Spleen (tissue), 11 donors: ENCODE results near the gene KAT7. TPM values are rescaled to one million over a fixed set of nuclear protein-coding genes. Genes with fewer than 3 reads are reported as not detected.

ENCODE experiments used
- DNase-seq: peaks from one replicate; pipeline ENCODE4 v3.0.0-alpha.2; 2020
- H3K27ac ChIP-seq, 8 donors: fragments of 200-600 bp; sonication (generic) in 7 of 8; 1 replicate in 4 of 8; 2 replicates in 4 of 8; pipeline versions ENCODE4 v1.5.0 to v1.8.0; 2016 to 2021; ENCODE audit warnings: inconsistent platforms in 4 of 8, mild to moderate bottlenecking in 4 of 8, moderate library complexity in 1 of 8
- H3K27me3 ChIP-seq, 7 donors: fragments of 200-600 bp; sonication (generic) in 6 of 7; replicated peaks in 1 of 7; 1 replicate in 4 of 7; 2 replicates in 3 of 7; pipeline versions ENCODE4 v1.5.0 to v1.8.0; 2016 to 2021; ENCODE audit warnings: inconsistent platforms in 3 of 7, mild to moderate bottlenecking in 1 of 7
- H3K36me3 ChIP-seq, 6 donors: fragments of 200-600 bp; sonication (generic) in 5 of 6; 1 replicate in 4 of 6; 2 replicates in 2 of 6; pipeline versions ENCODE4 v1.5.0 to v1.8.0; 2016 to 2021; ENCODE audit warnings: inconsistent platforms in 2 of 6
- H3K4me1 ChIP-seq, 6 donors: fragments of 200-600 bp; sonication (generic) in 5 of 6; 1 replicate in 3 of 6; 2 replicates in 3 of 6; pipeline versions ENCODE4 v1.5.0 to v1.8.0; 2016 to 2021; ENCODE audit warnings: inconsistent platforms in 3 of 6
- H3K4me3 ChIP-seq, 8 donors: fragments of 200-600 bp; sonication (generic) in 7 of 8; 1 replicate in 4 of 8; 2 replicates in 4 of 8; pipeline versions ENCODE4 v1.5.0 to v1.8.0; 2016 to 2021; ENCODE audit warnings: inconsistent platforms in 4 of 8, mild to moderate bottlenecking in 4 of 8, moderate library complexity in 2 of 8
- H3K9me3 ChIP-seq, 8 donors: fragments of 200-600 bp; sonication (generic) in 7 of 8; 1 replicate in 4 of 8; 2 replicates in 4 of 8; pipeline versions ENCODE4 v1.5.0 to v1.8.0; 2016 to 2021; ENCODE audit warnings: inconsistent platforms in 4 of 8
- POLR2A ChIP-seq, 3 donors: fragments of 450-650 bp; IDR thresholded peaks; one replicate each; pipeline ENCODE4 v1.5.1; 2017; ENCODE audit warnings: antibody characterized with exemption in 3 of 3, mild to moderate bottlenecking in 1 of 3
- POLR2AphosphoS5 ChIP-seq, 3 donors: sonication (generic); formaldehyde crosslinking; IDR thresholded peaks; one replicate each; pipeline ENCODE4 v1.5.1; 2017; ENCODE audit warnings: antibody characterized with exemption in 3 of 3
- WGBS, 5 donors: extraction: QIAGEN DNeasy Blood & Tissue Kit in 3 of 5; methylation state at CpG; one replicate each; pipeline versions ENCODE4 v1.1.5 to v1.1.7; 2013 to 2018; 5-methylcytosine and 5-hydroxymethylcytosine counted together
- intact Hi-C: fragments of 100-400 bp; cut with DNase I; formaldehyde crosslinking; loops from one replicate; pipeline ENCODE4 v1.15.0; 2023; ENCODE audit warnings: low total_unique reads
- polyA plus RNA-seq, 3 donors: library from polyadenylated mRNA; stranded (reverse); fragments of 200-250 nt; gene quantifications; one replicate each; pipeline ENCODE4 v1.2.1, GENCODE V29; 2013
- total RNA-seq, 7 donors: library from RNA; depleted of rRNA in 3 of 7; stranded (reverse); fragments of >200 nt in 3 of 7; fragmentation: NEBNext Ultra II Directional in 4 of 7; extraction: Animal tissue kit (Norgen Biotek cat#: 25700) in 4 of 7; gene quantifications; one replicate each; pipeline versions ENCODE4 v1.1.0 to v1.2.1, GENCODE V29; 2016 to 2021
- TF ChIP-seq, protein P1 (sequence below), 11 experiments: fragments of 200-600 bp in 7 of 11; fragments of 450-650 bp in 4 of 11; sonication (generic) in 4 of 11; IDR thresholded peaks in 8 of 11; conservative IDR thresholded peaks in 3 of 11; 1 replicate in 7 of 11; 2 replicates in 4 of 11; pipeline versions ENCODE4 v1.4.0 to v1.8.0; 2016 to 2021; ENCODE audit warnings: antibody characterized with exemption in 11 of 11, inconsistent platforms in 4 of 11, mild to moderate bottlenecking in 1 of 11
- donor health status: healthy with polysubstance abuse.
- donor health status: DM: no; HTN: no; CAD: no; lungs with moderate emphysema.
- donor health status: DM: no; HTN: no; CAD: no.
- donor health status: Bipolar disorder and iron deficiency.
- donor health status: healthy.
- donor health status: DM: no; HTN: no; CAD: no.
- donor health status: DM: yes; HTN: yes; CAD: no.

Gene KAT7
- total and polyA plus RNA-seq, 10 donors, result 5.9 to 81.2 (median 54.2) TPM

GRCh38 chr17:49832840-49833599 is 44.5 kb downstream of the KAT7 start:
- intact Hi-C loops, result no loop called here
- Histone ChIP-seq H3K36me3 (peaks cover 0 to 84% (median 33%) of the 10 kb centered on the region in 6 donors), H3K9me3 (no peaks in the 10 kb centered on the region), H3K4me3 (no peak overlapping the region), H3K27me3 (no peaks in the 10 kb centered on the region), H3K27ac (peak overlapping the region in 7 of 8 donors; percentile 23 to 74 (median 52)), H3K4me1 (peaks cover 16 to 60% (median 43%) of the 10 kb centered on the region in 6 donors)
- TF ChIP-seq POLR2AphosphoS5 (IDR thresholded peaks at IDR 0.05), result peak in 1 of 3 donors; percentile 82
- TF ChIP-seq, protein P1, sequence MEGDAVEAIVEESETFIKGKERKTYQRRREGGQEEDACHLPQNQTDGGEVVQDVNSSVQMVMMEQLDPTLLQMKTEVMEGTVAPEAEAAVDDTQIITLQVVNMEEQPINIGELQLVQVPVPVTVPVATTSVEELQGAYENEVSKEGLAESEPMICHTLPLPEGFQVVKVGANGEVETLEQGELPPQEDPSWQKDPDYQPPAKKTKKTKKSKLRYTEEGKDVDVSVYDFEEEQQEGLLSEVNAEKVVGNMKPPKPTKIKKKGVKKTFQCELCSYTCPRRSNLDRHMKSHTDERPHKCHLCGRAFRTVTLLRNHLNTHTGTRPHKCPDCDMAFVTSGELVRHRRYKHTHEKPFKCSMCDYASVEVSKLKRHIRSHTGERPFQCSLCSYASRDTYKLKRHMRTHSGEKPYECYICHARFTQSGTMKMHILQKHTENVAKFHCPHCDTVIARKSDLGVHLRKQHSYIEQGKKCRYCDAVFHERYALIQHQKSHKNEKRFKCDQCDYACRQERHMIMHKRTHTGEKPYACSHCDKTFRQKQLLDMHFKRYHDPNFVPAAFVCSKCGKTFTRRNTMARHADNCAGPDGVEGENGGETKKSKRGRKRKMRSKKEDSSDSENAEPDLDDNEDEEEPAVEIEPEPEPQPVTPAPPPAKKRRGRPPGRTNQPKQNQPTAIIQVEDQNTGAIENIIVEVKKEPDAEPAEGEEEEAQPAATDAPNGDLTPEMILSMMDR (IDR thresholded peaks at IDR 0.05 in 8 of 11, conservative IDR thresholded peaks at IDR 0.05 in 3 of 11), result no peak
- 32 to 53% (median 35%) methylated on average over 7 of the region's 7 CpGs for WGBS, 5 donors
- no peak for DNase-seq

DNA sequence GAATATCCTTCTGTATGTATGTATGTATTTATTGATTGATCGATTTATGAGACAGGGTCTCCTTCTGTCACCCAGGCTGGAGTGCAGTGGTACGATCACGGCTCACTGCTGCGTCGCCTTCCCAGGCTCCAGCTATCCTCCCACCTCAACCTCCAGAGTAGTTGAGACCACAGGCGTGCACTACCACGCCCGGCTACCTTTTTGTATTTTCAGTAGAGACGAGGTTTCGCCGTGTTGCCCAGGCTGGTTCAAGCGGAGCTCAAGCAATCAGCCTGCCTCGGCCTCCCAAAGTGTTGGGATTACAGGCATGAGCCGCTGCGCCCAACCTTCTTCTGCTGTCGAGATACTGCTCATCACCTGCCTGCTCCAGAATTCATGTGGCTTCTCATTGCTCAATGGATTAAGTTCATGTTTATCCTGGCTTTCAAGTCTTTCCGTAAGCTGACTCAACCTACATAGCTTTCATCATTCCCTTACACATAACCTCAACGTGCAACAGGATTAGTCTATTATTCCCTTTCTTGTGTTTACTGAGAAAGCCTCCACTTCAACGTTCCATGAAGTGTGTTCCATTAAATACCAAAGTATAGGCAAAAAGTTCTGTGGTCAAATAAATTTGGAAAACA is 45.8 kb downstream of the KAT7 start:
- WGBS, 5 donors, result 95 to 97% (median 96%) methylated on average over 19 of the region's 19 CpGs

DNA sequence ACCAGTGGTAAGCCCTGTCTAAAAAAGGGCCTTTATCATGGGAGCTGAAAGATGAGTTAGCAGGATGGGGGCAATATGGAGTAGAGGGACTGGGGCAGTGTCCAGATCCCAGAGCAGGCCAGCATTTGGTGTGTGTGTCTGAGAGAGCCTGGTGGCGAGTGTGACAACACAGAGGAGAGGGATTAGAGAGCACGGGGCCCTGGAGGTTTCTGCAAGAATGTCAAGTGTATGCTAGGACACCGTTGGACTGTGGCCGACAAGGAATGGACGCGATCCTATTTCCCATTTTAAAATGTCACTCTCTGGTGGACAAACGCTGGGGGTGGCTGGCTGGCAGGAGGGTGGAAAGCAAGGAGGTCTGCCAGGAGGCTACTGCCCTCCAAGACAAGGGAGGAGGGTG is 47.0 kb downstream of the KAT7 start:
- Histone ChIP-seq H3K27ac (peak overlapping the region in 2 of 8 donors; percentile 25 to 32), H3K4me3 (no peak overlapping the region), H3K9me3 (no peaks in the 10 kb centered on the region), H3K36me3 (peaks cover 0 to 71% (median 16%) of the 10 kb centered on the region in 6 donors), H3K4me1 (peaks cover 16 to 56% (median 41%) of the 10 kb centered on the region in 6 donors), H3K27me3 (no peaks in the 10 kb centered on the region)
- intact Hi-C loops, result no loop called here
- TF ChIP-seq, protein P1 (IDR thresholded peaks at IDR 0.05 in 8 of 11, conservative IDR thresholded peaks at IDR 0.05 in 3 of 11), result no peak
- TF ChIP-seq POLR2A (IDR thresholded peaks at IDR 0.05), result no peak
- WGBS, 5 donors, result 78 to 93% (median 85%) methylated on average over 7 of the region's 7 CpGs
- DNase-seq, result no peak

More for the DNA sequence above, 45.8 kb downstream of the KAT7 start:
- no peaks in the 10 kb centered on the region for H3K9me3 ChIP-seq
- intact Hi-C loops, result no loop called here
- H3K27ac ChIP-seq, result peak overlapping the region in 5 of 8 donors; percentile 23 to 74 (median 52)
- no peaks in the 10 kb centered on the region for H3K27me3 ChIP-seq
- H3K36me3 ChIP-seq, result peaks cover 0 to 84% (median 25%) of the 10 kb centered on the region in 6 donors
- no peak for DNase-seq
- TF ChIP-seq POLR2AphosphoS5 (IDR thresholded peaks at IDR 0.05), result peak in 2 of 3 donors; percentile 29 to 55
- TF ChIP-seq POLR2A (IDR thresholded peaks at IDR 0.05), result no peak
- peaks cover 16 to 56% (median 43%) of the 10 kb centered on the region in 6 donors for H3K4me1 ChIP-seq
- no peak overlapping the region for H3K4me3 ChIP-seq

GRCh38 chr17:49836111-49837030 is 47.9 kb downstream of the KAT7 start:
- peaks cover 16 to 56% (median 41%) of the 10 kb centered on the region in 6 donors for H3K4me1 ChIP-seq
- no peak for TF ChIP-seq POLR2A (IDR thresholded peaks at IDR 0.05)
- TF ChIP-seq POLR2AphosphoS5 (IDR thresholded peaks at IDR 0.05), result peak in 1 of 3 donors; percentile 29
- peak overlapping the region in 3 of 8 donors; percentile 13 to 32 (median 25) for H3K27ac ChIP-seq
- DNase-seq, result no peak
- H3K4me3 ChIP-seq, result no peak overlapping the region
- H3K36me3 ChIP-seq, result peaks cover 0 to 62% (median 14%) of the 10 kb centered on the region in 6 donors
- intact Hi-C loops, result no loop called here
- WGBS, 5 donors, result 55 to 75% (median 68%) methylated on average over 16 of the region's 16 CpGs
- H3K9me3 ChIP-seq, result no peaks in the 10 kb centered on the region
- no peaks in the 10 kb centered on the region for H3K27me3 ChIP-seq
